ENCODE results near the gene ZBTB16.

ZBTB16 gene

DNA sequence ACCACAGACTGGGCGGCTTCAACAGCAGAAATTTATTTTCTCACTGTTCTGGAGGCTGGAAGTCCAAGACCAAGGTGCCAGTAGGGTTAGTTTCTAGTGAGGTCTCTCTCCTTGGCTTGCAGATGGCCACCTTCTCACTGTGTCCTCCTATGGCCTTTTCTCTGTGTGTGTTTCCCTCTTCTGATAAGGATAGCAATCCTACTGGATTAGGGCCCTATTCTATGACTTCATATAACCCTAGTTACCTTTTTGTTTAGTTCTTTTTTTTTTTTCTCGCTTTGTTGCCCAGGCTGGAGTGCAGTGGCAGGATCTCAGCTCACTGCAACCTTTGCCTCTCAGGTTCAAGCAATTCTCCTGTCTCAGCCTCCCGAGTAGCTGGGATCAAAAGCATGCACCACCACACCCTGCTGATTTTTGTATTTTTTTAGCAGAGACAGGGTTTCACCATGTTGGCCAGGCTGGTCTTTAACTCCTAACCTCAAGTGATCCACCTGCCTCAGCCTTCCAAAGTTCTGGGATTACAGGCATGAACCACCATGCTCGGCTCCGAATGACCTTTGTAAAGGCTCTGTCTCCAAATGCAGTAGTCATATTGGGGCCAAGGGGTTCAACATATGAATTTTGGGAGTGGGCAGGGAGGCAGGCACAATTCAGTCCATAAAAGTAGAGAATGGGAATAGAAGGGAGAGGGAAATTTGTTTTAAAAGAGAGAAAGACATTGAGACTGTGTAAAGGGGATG lies 211.2 kb downstream of the ZBTB16 start:
- no peak for DNase-seq

DNA sequence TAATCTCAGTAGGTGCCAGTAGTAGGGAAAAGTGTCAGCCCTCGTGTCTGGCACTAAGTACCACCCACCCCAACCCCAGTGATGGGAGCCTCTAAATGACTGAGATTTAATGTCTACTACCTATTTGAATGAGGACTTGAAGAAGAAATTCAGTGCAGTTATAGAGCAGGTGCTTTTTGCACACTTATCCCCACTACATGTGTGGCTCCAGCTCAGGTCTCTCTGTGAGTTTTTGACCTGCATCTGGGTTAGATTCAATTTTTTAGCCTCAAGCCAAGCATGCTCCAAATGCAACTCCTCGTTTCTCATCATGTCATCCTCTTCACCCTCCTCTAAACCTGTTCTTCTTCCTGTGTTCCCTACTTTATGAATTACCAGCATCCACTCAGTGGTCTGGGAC lies 211.8 kb downstream of the ZBTB16 start:
- DNase-seq: no peak

DNA sequence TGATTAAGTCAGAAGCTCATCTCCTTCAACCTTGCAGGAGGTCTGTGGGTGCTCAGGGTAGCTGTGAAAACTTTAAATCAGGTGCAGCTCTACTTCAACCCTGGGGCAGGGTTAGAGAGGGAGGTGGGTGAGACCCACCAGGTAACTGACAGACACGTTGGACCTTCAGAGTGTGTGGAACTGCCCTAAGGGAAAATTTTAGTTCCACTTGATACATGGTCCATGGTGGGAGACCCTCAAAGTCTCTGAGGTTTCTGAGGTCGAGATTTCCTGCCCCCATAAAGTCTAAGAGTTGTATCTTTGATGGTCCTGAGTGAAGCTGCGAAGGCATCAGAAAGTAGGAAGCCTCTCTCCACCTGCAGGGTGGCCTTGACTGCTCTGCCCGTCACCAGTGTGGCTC lies 212.8 kb downstream of the ZBTB16 start:
- DNase-seq: no peak

DNA sequence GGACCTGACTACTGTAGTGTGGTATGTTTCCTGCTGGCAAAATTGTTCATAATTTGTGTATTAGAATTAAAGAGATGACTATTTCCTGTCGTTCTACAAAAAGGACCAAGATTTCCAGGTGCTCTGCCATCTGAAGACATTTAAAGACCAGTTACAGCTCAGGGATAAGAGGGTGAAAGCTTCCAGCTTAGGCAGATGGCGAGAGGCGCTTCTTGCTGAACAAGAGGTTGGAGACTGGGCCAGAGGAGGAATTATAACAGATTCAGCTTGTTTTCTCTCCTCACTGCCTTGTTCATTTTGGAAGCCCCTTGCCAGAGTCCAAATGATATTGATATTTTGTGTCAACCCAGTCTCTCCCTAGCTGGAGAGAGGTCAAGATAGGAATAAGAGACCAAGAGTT lies 213.6 kb downstream of the ZBTB16 start:
- no peak for DNase-seq

DNA sequence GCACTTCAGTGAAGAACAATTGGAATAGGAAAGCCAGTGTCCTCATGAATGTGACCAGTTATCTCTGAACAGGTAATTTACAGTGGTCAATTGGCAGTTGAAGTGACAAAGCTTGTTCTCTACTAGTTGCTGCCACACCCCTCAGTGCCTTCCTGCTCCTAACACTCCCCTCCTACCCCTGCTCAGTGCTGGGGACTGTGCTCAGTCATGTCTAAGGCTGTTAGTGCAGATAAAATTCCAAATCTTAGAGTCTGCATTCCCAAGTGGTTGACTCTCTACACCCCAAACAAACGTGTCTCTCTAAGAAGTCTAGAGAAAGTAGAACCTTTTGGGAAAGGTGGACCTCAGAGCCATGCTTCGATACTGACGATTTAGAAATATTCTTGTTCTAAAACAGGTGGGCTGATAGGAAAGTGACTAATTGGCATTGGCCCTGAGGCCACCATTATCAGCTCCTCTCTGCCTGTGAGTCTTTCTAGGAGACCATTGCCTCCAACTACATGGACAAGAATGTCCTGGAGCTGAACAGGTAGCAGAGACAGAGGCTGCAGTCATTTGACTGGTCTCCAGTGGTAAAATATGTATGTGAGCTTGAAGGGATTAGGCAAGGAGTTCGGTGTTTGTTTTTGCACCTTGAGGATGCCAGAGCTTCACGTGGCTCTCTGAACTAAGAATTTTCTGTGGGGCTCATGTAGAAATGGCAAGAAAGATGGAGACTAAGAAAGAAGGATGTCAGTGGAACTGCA lies 214.6 kb downstream of the ZBTB16 start:
- no peak for DNase-seq

DNA sequence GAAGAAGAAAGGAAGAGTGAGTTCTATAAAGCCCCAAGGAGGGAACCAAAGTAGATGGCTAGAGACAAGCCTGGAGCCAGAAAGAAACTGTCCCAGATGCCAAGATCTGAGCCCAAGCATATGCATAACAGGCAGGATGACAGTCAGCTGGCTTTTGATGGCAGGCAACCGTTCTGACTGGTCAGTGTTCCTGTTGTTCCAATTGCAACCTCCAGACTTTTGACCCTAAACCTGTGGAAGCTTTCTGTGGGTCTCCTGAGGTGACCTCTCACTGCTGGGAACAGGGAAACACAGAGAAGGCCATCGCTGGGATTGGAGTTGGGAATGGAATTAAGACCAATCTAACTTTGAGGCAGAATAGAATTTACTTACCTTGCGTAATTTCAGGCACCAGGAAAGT lies 215.1 kb downstream of the ZBTB16 start:
- DNase-seq: no peak

DNA sequence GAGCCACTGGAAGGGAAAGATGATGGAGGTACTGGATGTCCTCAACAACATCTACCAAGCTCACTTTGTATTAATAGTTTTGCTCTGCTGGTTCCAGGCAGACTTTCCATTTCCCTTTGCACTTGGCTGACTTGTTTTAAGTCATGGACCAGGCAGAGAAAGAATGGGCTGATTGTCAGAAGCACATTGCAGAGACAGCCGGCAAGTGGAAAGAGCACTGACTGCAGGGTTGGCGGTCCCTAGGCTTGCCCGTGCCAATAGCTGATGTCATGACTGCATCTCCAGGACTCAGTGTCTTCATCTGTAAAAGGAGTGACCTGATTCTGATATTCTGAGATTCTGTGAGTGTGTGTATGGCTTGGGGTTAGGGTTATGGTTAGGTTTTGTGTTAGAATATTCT lies 215.8 kb downstream of the ZBTB16 start:
- no peak for DNase-seq

DNA sequence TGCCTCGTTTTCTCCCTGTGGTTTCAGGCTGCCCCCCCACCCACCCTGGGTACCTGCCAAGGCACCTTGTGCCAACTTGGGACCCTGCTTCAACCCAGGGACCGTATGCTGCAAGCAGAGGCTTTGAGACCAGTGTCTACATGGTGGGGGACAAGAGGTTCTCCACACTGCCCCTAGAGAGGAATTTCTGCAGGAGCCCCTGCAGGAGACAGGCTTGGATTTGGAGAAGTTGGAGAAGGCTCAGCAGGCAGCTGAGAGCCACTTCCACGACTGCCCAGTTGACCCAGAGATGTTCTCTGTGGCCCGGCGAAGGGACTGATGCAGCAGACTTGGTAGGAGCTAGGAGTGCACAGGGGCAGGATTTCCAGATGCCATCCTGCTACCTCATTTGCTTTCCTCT lies 216.6 kb downstream of the ZBTB16 start:
- no peak for DNase-seq

DNA sequence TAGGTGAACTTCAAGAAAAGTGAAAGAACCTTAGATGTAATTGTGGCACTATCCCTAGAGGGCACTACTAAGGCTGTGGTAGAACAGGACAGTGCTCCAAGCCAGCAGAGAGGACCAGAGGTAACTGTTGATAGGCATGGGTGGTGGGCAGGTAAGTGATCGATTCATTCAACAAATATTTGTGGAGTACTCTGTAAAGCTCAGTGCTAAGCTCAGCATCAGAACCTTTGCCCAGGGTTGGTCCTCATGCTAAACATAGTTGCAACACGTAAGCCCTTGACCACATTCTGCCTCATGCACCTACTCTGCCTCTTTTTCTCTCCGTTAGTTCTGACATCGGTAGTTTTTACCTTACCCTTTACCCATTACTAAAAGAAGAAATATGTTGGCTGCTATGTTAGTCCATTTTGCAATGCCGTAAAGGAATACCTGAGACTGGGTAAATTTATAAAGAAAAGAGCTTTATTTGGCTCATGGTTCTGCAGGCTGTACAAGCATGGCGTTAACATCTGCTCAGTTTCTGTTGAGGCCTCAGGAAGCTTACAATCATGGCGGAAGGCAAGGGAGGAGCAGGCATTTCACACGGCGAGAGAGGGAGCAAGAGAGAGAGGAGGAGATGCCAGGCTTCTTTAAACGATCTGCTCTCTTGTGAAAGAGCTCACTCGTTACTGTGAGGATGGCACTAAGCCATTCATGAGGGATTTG lies 218.3 kb downstream of the ZBTB16 start:
- DNase-seq: no peak

DNA sequence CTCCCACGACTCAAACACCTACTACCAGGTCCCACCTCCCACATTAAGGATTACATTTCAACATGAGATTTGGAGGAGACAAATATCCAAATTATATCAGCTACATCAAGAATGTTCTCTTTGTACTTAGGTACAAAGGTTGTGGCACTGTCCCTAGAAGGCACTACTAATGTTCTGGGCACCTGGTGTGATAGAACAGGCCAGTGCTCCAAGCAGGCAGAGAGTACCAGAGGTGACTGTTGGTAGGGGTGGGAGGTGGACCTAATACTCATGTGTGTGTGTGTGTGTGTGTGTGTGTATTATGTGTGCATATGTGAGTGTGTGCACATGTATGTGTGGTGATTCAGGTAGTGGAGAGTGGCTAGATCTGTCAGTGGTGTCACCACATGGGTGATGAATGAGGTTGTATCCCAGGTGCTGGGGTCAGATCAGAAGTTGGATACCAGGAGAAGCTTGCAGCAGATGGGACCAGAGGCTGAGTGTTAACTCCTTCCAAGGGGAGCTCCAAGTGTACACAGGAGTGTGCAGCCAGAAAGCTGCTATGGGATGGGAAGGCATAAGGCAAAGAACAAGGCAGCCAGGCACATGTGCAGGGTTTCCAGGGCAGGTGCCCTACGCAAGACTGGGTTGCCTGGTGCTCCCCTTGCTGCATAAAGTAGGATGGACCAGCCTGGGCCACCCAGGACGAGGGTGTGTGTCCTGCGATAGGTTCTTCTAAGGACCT lies 219.0 kb downstream of the ZBTB16 start:
- DNase-seq: no peak

DNA sequence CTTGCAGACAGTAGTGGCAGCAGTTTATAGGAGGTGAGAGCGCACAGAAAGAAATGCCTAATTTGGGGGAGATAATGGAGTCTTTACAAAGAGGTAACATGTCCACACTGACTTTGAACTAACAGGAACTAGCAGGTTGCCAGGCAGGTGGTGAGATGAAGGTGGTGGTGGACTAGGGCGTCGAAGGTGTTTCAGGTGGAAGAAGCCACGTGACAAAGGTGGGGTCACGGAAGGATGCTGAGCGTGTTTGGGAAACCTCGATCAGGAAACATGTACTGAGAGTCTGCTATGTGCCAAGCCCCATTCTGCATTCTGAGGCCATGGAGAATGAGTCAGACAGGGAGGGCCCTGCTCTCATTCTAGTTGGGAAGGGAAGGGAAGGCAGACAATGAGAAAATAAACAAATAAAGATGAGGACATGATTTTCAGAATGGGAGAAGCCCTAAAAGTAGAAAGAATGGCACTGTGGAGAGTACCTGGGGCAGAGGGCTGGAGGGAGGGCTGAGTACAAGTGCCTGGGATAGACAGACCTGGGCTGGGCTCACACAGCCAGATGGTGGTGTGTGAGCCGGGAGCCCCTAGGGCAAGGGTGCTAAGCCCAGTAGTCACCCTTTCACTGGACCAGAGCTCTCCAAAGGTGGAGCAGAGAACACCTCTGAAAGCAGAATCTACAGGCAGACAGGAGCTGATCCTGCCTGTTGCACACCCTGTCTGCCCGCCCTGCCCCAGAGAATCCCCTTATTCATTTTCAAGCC lies 220.5 kb downstream of the ZBTB16 start:
- DNase-seq: no peak

DNA sequence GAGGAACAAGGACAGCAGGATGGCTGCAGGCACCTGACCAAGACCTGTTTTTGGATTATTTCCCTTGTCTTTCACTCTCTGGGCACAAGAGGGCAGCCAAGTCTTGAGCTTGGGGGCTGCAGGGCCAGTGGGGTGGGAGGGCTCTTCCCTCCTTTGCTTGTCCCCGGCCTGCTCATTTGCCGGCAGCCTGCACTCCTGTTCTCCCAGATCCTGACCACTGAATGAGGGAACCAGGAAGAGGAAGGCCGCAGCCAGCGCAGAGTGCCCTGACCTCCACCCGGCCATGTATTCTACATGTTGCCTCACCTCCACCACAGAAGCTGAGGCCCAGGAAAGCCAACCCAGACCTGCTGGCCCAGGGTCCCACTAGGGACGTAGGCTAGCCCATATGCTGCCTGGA lies 221.2 kb downstream of the ZBTB16 start:
- peak; percentile 91 for DNase-seq

DNA sequence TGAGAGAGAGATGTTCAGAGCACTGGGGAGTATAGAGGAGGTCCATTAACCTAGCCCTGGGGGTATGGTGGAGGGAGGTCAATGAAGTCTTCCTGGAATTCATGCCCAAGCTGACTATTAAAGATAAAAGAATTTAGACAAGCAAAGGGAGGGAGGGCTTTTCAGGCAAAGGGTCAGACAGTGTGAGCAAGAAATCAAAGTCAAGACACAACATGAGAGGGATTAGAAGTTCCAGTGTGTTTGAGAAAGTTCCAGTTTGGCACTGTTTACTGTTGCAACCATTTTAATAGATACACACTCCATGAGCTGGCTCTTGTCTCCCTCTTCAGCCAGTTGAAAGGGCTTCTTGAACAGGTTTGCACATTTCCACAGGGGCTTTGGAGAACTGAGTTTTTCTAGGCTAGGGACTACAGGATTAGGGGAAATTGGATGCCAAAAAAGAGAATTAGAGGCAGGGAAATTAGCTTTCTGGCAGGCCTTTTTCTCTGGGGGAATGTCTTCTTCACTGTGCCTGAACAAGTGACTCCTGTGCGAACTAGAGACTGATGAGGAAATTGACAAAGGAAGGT lies 222.0 kb downstream of the ZBTB16 start:
- peak; percentile 56 for DNase-seq

DNA sequence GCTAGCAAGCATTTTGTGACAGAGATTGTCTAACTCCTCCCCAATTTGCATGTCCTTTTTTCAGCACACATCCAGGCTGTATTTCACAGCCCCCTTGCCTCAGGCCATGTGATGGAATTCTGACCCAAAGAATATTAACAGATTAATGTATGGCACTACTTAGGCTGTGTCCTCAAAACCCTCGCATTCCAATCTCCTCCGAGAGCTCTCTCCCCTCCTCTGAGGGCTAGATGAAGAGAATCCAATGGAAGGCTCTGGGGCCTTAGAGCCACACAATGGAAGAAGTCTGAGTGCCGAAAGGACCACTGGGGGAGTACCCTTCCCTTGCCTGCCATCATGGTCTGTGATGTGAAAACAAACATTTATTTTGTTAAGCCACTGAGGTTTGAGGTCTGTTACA lies 223.0 kb downstream of the ZBTB16 start:
- no peak for DNase-seq

DNA sequence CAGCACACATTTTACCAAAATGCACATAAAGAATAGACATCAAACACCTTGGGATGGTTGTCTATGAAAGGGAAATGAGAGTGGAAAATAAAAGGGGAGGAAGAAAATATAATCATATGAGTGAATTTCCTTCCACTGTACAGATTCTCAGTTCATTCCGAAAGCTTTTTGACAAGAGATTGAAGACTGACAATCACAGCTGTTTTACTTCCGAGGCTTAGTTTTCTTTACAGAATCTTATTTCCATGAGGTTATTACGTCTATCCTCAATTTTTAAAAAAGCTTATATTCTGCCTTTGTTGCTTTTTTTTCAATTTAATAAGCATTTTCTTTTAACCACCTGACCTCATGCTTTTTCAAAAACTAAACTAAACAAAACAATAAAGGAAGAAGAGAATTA lies 223.9 kb downstream of the ZBTB16 start:
- DNase-seq: no peak

DNA sequence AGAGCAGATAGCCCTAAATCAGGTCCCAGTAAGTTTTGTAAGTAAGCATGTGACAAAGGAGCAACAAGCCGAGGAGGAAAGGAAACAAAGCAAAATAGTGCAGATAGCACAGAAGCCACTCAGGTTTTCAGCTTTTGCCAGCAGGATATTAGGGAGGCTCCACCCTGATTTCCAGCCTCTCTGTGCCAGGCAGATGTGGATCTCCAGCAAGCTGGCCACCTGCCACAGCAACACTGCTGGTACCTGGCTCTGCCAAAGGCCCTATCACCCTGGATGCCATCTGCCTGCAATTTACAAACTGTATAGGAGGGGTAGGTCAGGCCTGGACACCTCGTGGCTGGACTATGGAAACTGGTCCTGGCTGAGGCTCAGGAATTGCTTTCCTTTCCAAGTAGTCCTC lies 224.5 kb downstream of the ZBTB16 start:
- no peak for DNase-seq

DNA sequence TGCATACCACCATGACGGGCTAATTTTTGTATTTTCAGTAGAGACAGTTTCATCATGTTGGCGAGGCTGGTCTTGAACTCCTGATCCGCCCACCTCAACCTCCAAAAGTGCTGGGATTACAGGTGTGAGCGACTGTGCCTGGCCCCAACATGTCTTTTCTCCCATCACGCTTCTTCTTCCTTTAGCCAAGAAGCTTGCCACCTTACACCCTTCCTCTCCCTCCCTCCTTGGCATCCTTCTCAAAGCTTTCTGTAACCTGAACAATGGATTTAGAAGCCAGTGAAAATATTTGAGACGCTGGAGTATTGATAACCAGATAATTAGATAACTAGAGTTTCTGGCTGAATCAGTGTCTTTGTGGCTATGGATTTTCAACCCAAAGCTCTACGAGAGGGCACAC lies 225.4 kb downstream of the ZBTB16 start:
- no peak for DNase-seq

DNA sequence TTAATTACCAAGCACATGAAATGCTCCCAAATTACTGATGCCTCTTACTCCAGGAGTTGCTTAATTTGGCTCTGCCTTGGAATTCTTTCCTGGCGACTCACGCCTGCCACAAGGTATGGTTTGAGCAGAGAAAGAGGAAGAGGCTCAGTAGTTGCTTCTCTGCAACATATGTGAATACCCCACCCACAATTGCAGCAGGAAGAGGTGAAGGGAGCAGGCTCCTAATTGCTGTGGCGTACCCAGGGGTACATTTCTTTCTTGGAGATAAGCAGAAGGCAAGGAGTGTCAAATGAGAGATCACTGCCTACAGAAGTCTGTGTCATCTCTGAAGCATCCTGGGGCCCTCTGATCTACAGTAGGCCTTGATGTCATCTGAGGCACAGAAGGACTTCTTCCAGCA lies 226.1 kb downstream of the ZBTB16 start:
- peak; percentile 80 for DNase-seq

DNA sequence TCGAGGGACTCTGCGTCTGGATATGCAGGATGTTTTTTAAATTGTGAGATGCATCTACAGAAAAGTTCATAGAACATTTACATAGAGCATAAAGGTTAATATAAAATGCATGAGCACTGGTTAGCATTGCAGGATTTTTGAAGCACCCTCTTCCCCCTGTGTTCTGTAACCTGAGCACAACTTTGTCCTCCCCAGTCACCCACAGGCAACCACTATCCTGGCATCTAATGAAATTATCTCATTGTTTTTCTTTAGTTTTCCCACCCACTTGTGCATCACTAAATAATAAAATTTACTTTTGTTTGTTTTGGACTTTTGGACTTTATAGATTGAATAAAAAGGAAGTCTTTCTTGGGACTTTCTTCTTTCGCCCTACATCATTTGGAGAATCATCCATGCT lies 226.7 kb downstream of the ZBTB16 start:
- DNase-seq: no peak

DNA sequence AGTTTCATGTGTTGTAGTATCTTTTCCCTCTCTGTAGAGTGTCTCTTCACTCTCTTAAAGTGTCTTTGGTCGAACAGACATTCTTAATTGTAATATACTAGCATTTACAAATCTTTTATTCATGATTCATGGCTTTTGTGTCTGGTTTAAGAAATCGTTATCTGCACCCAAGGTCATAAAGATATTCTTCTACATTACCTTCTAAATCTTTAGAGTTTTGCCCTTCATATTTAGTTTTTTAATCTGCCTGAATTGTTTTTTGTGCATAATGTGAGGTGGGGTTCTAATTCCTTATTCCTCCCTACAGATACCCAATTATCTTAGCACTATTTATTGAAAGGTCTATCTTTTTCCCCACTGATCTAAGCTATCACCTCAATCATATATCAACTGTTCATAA lies 227.6 kb downstream of the ZBTB16 start:
- no peak for DNase-seq

DNA sequence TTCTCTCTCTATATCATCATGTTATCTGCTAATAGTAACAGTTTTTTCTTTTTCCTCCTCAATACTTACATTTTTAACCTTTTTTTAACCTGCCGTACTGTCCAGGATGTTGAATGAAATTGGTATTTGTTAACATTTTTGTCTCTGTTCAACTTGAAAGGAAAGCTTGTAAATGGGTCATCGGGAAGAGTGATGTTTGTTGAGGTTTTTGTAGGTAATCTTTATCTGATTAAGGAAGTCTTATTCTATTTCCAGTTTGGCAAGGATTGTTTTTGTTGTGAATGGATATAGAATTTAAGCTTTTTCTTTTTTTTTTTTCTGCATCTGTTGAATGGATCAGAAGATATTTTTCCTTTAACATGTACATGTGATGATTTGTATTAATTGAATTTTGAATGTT lies 228.6 kb downstream of the ZBTB16 start:
- no peak for DNase-seq

DNA sequence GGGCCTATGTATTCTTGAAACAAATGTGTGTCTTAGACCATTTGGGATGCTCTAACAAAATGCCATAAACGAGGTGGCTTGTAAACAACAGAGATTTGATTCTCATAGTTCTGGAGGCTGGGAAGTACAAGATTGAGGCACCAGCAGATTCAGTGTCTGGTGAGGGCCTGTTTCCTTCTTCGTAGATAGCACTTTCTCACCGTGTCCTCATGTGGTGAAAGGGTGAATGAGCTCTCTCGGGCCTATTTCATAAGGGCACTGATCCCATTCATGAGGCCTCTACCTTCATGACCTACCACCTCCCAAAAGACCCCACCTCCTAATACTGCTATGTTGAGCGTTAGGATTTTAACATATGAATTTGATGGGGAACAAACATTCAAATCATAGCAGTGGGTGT lies 230.3 kb downstream of the ZBTB16 start:
- DNase-seq: no peak
